ENCODE data around the gene GOLGA3. TPM values are rescaled to one million over a fixed set of nuclear protein-coding genes. Genes with fewer than 3 reads are reported as not detected.
"Not testable (repeated sequence)": the region's sequence is repeated elsewhere in the genome, so short reads cannot be mapped to it uniquely, and the experiment has no call there.

GOLGA3 gene, protein sequence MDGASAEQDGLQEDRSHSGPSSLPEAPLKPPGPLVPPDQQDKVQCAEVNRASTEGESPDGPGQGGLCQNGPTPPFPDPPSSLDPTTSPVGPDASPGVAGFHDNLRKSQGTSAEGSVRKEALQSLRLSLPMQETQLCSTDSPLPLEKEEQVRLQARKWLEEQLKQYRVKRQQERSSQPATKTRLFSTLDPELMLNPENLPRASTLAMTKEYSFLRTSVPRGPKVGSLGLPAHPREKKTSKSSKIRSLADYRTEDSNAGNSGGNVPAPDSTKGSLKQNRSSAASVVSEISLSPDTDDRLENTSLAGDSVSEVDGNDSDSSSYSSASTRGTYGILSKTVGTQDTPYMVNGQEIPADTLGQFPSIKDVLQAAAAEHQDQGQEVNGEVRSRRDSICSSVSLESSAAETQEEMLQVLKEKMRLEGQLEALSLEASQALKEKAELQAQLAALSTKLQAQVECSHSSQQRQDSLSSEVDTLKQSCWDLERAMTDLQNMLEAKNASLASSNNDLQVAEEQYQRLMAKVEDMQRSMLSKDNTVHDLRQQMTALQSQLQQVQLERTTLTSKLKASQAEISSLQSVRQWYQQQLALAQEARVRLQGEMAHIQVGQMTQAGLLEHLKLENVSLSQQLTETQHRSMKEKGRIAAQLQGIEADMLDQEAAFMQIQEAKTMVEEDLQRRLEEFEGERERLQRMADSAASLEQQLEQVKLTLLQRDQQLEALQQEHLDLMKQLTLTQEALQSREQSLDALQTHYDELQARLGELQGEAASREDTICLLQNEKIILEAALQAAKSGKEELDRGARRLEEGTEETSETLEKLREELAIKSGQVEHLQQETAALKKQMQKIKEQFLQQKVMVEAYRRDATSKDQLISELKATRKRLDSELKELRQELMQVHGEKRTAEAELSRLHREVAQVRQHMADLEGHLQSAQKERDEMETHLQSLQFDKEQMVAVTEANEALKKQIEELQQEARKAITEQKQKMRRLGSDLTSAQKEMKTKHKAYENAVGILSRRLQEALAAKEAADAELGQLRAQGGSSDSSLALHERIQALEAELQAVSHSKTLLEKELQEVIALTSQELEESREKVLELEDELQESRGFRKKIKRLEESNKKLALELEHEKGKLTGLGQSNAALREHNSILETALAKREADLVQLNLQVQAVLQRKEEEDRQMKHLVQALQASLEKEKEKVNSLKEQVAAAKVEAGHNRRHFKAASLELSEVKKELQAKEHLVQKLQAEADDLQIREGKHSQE (N-terminal part only)
- 93.6 and 150 TPM in 2 replicates for total RNA-seq

DNA sequence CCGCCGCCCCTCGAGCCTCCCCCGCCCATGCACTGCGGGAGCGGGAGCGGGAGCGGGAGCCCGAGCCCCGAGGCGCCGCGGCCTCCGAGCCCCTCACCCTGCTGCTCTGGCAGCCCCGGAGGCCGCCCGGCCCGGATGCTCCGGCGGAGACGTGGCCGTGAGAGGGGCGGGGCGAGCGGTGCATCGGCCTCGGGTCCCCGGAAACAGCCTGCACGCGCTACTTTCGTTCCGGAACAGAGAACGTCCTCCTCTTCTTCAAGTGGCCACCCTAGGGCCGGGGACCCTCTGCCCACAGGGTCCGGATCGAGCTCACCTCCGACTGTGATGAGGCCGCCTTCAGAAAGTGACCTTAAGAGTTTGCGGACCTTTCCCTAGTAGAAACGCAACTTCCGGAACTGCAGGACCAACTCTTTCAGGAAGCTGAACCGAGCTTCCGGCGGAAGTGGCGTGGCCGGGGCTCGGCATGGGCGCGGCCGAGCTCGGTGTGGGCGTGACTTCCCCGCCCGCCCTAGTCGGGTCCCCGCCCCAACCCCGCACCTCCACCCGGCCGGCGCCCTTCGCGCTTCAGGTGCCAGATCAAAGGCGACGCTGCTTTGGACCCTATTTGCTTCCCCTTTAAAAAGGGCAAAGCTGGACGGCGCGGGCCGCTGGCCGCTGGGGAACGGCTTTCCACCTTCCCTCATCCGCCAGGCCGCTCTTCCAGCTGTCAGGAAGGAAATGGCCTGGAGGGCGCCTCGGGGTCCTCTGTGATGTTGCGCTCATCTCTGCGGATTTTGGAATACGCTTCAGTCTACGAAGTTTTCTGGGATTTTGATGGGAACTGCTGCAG is at the start of gene GOLGA3:
Gene GOLGA3, minus strand, starts transcription at position 164 of the 829 bp plus-strand sequence. CDS start 6,741 bp downstream, outside the sequence.
- peak; percentile 82 for DNase-seq (ENCODE audit: low read depth)

GRCh38 chr12:132874620-132875019 is 46.0 kb upstream of the GOLGA3 start:
- not testable (repeated sequence) for DNase-seq (ENCODE audit: low read depth)

DNA sequence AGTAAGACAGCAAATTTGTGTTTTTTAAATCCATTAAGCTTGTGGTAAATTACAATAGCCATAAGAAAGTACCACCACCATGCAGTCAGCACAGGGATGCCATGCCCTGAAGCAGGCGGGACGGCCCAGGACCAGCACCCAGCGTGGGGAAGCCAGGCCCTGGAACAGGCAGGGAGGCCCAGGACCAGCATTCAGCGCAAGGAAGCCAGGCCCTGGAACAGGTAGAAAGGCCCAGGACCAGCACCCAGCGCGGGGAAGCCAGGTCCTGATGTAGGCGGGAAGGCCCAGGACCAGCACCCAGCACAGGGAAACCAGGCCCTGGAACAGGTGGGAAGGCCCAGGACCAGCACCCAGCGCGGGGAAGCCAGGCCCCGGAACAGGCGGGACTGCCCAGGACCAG is 45.5 kb upstream of the GOLGA3 start:
- DNase-seq (ENCODE audit: low read depth) = no peak

DNA sequence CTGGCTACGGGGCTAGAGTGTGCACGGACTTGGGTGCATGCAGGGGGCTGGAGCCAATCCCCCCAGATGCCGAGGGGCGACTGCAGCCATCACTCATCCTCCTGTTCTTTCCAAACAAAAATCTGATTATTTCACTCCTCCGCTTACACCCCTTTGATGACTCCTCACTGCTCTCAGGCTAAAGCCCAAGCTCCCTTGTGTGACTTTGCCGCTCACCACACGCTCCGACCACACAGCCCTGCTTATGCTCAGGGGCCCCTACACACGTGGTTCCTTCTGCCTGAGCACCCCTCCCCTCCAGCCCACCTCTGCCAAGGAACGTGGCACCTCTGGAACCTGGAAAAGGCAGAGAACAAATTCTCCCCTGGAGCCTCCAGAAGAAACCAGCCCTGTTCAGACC is 45.1 kb upstream of the GOLGA3 start:
- no peak for DNase-seq (ENCODE audit: low read depth)

DNA sequence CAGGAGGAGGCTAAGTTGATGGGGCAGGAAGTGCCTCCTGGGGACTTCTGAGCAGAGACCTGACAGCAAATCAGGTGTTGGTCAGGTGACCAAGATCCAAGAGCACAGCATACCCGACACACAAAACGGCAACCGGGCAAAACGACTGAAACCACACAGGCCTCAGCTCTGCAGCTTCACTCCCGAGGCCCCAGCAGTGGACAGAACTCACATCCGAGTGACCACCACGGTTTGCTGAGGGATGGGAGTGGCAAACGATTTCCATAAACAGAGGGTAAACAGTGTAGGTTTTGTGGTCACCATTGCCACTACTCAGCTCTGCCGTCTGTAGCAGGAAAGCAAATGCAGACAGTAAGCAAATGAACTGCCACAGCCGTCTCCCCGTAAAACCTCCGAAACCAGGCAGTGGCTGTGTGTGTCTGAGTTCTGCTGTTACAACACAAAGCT is 44.3 kb upstream of the GOLGA3 start:
- no peak for DNase-seq (ENCODE audit: low read depth)

GRCh38 chr12:132872073-132872855 is 43.6 kb upstream of the GOLGA3 start:
- no peak for DNase-seq (ENCODE audit: low read depth)

- DNase-seq (ENCODE audit: low read depth) = no peak
Measured at GRCh38 chr12:132869551-132869950, 40.9 kb upstream of the GOLGA3 start.

GRCh38 chr12:132866251-132866828 is 37.7 kb upstream of the GOLGA3 start:
- peak; percentile 66 for DNase-seq (ENCODE audit: low read depth)

- no peak for DNase-seq (ENCODE audit: low read depth)
Measured at GRCh38 chr12:132861558-132861957, 32.9 kb upstream of the GOLGA3 start.

- no peak for DNase-seq (ENCODE audit: low read depth)
Measured at GRCh38 chr12:132858718-132859266, 30.1 kb upstream of the GOLGA3 start.

GRCh38 chr12:132857019-132857418 is 28.4 kb upstream of the GOLGA3 start:
- DNase-seq (ENCODE audit: low read depth) = not testable (repeated sequence)

- DNase-seq (ENCODE audit: low read depth) = no peak
Measured at GRCh38 chr12:132856581-132856980, 27.9 kb upstream of the GOLGA3 start.

GRCh38 chr12:132855211-132855610 is 26.5 kb upstream of the GOLGA3 start:
- DNase-seq (ENCODE audit: low read depth) = not testable (repeated sequence)

DNA sequence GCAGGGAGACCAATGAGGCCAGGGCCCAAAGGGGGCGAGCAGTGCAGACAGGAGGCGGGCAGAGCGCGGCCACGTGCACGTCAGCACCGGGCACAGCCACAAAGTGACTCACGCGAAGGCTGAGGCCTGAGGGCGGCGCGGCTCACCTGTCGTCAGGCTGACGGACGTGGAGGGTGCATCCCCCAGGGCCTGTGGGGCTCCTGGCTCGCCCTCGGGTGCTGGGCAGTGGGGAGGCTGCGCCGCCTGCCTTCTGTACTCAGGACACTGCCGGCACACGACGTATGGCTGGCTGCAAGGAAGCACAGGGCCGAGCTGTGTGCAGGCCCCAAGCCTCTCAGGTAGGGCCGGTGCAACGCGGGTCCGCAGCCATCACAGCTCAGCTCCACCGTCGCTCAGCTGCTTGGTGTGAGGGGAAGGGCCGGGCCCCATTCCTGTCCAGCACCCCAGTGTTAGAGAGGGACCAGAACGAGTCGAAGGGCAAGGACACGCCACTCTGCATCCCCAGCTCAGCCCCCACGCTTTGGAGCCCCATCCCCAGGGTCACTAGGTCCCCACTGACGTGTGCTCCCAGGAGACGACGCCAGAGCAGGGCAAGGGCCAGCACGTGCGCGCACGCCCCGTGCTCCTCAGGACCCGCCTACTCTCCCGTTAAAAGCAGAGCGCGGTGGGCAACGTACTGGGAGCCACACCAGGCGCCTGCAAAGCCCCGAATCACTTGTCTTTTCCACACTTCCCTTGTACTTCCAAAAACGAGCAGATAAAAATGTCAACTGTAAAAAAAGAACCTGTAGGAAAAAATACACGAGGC is 24.8 kb upstream of the GOLGA3 start:
- DNase-seq (ENCODE audit: low read depth) = no peak

GRCh38 chr12:132852496-132852895 is 23.8 kb upstream of the GOLGA3 start:
- no peak for DNase-seq (ENCODE audit: low read depth)

DNA sequence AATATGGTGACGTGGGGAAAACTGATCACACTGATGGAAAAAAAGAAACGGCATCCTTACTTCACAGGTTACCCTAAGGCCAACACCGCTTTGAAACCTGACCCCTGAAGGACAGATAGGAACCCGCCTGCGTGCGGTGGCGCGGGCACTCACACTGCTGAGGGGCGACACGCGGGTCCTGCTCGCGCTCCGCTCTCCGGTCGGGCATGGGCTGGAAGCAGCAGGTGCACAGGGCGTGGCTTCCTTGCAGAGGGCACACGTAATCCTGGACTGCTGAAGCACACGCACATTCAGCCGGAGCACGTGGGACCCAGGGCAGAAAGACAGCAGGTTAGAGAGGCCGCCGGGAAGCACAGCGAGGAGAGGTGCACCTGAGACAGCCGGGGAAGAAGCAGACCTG is 22.8 kb upstream of the GOLGA3 start:
- no peak for DNase-seq (ENCODE audit: low read depth)

- DNase-seq (ENCODE audit: low read depth) = no peak
Measured at GRCh38 chr12:132850291-132850690, 21.6 kb upstream of the GOLGA3 start.

DNA sequence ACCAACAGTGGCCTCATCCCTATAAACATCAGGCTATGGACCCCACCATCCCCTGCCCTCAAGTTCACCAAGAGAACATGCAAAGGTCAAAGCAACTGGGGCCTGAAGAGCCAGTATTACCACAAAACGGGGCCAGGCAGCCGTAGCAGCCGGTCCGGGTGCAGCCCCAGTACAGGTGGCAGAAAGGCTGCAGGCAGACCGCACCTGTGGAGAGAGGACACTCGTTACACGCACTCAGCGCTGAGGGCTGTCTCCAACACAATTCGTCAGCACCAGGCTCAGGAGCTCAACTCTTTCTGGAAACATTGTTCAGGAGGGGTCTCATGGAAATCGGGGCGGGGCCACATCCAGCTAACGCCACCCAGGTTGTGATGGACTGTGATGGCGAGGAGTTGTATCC is 19.9 kb upstream of the GOLGA3 start:
- no peak for DNase-seq (ENCODE audit: low read depth)
